ENCODE results near the gene NLGN2. TPM values are rescaled to one million over a fixed set of nuclear protein-coding genes. Genes with fewer than 3 reads are reported as not detected.

Gene NLGN2
- total and polyA plus RNA-seq, 9 donors = 11.4 to 76.2 (median 49.4) TPM

DNA sequence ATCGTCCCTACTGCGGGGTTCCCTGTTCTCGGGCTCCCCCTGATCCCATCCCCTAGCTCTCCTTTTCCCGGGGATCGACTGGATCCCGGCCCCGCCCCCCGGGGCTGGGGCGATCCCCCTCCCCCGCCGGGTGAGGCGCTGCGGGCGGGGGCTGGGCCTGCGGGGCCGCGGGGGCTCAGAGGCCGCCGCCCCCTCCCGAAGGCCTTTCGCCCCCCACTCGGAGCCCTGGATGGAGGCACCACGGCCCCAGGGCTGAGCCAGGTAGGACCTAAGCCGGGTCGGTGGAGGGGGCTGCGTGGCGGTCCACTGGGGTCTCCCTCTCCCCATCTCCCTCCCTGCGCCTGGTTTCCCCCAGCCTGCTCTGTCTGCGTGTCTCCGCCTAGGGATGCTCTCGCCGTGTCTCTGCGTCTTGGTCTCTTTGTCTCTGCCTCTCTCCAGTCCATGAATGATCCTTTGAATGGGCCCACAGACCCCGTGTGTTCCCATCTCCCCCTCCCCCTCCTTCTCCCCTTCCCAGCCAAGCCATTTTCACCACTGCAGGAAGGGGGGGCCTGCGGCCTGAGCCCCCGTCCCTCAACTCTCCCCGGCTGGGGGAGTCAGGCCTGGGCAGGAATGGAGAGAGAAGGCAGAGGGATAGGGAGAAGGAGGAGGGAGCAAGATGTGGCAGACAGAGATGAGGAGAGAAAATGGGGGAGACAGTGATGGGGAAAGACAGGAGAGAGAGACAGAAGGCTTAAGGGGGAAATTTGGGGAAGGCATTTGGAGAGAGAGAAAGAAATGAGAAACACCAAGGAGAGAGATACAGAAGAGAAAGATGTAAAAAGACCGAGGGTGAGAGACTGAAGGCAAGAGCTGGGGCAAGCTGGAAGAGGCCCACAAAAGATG is 2.1 kb upstream of the NLGN2 start:
- WGBS, 3 donors = 2 to 6% (median 5%) methylated on average over 24 to 38 of the region's 38 CpGs
- Histone ChIP-seq H3K9me3 (no peaks in the 10 kb centered on the region), H3K4me1 (ENCODE audit: insufficient read depth) (peaks cover 5% of the 10 kb centered on the region), H3K4me3 (peak overlapping the region; percentile 65), H3K27me3 (no peaks in the 10 kb centered on the region), H3K36me3 (no peaks in the 10 kb centered on the region), H3K27ac (peak overlapping the region; percentile 89 to 95)
- peak in 4 of 5 donors; percentile 46 to 72 (median 60) for DNase-seq
- intact Hi-C loops (cut with DNase I) = loop anchor here in 1 of 4 donors (5.0 kb wide), 1 partner anchor 58 kb away; no protein-coding TSS in a partner anchor
- TF ChIP-seq EP300 (IDR thresholded peaks at IDR 0.05) (no peak), POLR2A (IDR thresholded peaks at IDR 0.05) (peak; percentile 10)

DNA sequence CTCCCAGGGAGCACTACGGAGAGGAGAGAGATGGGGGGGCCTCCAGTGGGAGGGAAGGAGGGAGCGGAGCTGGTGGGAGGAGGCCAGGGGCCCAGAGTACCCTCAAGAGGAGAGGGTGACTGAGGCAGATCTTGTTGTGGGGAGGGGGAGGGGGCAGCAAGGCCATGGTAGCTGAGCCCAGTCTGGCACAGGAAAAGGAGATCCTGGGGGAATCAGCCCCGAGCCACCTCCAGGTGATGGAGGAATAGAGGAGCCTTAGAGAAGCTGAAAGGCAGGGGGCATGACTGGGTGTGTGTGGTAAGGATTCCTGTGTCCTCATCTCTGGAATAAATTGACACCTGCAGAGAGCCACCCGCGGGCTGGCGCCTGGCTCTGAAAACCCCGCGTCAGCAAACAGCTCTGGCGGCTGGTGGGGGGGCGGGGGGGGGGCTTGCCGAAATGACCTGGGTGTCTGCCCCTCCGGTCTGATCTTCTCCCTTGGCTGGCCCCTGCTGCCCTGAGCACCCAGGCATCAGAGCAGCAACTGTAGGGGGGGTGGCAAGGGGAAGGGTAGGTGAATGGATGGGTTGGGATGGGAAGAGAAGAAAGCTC is 1.3 kb upstream of the NLGN2 start:
- Histone ChIP-seq H3K27me3 (no peaks in the 10 kb centered on the region), H3K27ac (peak overlapping the region; percentile 89 to 95), H3K4me1 (ENCODE audit: insufficient read depth) (peaks cover 5% of the 10 kb centered on the region), H3K9me3 (no peaks in the 10 kb centered on the region), H3K36me3 (no peaks in the 10 kb centered on the region), H3K4me3 (peak overlapping the region; percentile 65)
- intact Hi-C loops (cut with DNase I) = loop anchor here in 1 of 4 donors (5.0 kb wide), 1 partner anchor 59 kb away; no protein-coding TSS in a partner anchor
- TF ChIP-seq, protein P1, sequence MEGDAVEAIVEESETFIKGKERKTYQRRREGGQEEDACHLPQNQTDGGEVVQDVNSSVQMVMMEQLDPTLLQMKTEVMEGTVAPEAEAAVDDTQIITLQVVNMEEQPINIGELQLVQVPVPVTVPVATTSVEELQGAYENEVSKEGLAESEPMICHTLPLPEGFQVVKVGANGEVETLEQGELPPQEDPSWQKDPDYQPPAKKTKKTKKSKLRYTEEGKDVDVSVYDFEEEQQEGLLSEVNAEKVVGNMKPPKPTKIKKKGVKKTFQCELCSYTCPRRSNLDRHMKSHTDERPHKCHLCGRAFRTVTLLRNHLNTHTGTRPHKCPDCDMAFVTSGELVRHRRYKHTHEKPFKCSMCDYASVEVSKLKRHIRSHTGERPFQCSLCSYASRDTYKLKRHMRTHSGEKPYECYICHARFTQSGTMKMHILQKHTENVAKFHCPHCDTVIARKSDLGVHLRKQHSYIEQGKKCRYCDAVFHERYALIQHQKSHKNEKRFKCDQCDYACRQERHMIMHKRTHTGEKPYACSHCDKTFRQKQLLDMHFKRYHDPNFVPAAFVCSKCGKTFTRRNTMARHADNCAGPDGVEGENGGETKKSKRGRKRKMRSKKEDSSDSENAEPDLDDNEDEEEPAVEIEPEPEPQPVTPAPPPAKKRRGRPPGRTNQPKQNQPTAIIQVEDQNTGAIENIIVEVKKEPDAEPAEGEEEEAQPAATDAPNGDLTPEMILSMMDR (IDR thresholded peaks at IDR 0.05) = no peak
- no peak for TF ChIP-seq EP300 (IDR thresholded peaks at IDR 0.05)
- no peak for TF ChIP-seq POLR2A (IDR thresholded peaks at IDR 0.05)
- DNase-seq = peak in 1 of 5 donors; percentile 48
- WGBS, 3 donors = 46 to 57% (median 47%) methylated on average over 12 of the region's 12 CpGs

DNA sequence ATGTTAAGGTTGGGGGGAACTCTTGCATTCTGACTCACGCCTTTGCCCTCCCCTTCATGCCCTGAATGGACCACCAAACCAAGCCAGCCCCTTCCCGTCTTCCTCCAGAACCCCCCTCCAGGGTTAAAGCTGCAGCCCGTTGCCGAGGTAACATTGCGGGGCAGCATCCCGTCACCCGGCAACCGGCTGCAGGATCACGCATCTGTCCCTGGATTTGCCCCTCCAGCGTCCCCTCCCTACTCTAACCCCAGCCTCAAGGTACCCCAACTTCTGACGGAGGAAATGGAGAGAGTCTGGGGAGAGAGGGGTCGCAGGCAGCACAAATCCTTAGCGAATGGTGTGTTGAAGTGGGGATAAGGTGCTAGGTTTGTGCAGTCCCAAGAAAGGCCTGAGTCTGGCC is 563 bp upstream of the NLGN2 start:
- intact Hi-C loops (cut with DNase I) = loop anchor here in 1 of 4 donors (5.0 kb wide), 1 partner anchor 60 kb away; no protein-coding TSS in a partner anchor
- no peaks in the 10 kb centered on the region for H3K36me3 ChIP-seq
- TF ChIP-seq, protein P1 (IDR thresholded peaks at IDR 0.05) = no peak
- TF ChIP-seq EP300 (IDR thresholded peaks at IDR 0.05) (no peak), POLR2A (IDR thresholded peaks at IDR 0.05) (no peak)
- H3K27me3 ChIP-seq = no peaks in the 10 kb centered on the region
- DNase-seq = peak in 1 of 5 donors; percentile 36
- peaks cover 5% of the 10 kb centered on the region for H3K4me1 ChIP-seq (ENCODE audit: insufficient read depth)
- no peaks in the 10 kb centered on the region for H3K9me3 ChIP-seq
- WGBS, 3 donors = 81 to 89% (median 84%) methylated on average over 13 of the region's 13 CpGs
- H3K27ac ChIP-seq = no peak overlapping the region
- H3K4me3 ChIP-seq = no peak overlapping the region

DNA sequence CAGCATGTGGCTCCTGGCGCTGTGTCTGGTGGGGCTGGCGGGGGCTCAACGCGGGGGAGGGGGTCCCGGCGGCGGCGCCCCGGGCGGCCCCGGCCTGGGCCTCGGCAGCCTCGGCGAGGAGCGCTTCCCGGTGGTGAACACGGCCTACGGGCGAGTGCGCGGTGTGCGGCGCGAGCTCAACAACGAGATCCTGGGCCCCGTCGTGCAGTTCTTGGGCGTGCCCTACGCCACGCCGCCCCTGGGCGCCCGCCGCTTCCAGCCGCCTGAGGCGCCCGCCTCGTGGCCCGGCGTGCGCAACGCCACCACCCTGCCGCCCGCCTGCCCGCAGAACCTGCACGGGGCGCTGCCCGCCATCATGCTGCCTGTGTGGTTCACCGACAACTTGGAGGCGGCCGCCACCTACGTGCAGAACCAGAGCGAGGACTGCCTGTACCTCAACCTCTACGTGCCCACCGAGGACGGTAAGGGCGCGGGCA is 645 bp downstream of the NLGN2 start:
- 82 to 83% (median 82%) methylated on average over 49 to 58 of the region's 58 CpGs for WGBS, 3 donors
- no peaks in the 10 kb centered on the region for H3K36me3 ChIP-seq

More for the DNA sequence above, 645 bp downstream of the NLGN2 start:
- Histone ChIP-seq H3K9me3 (no peaks in the 10 kb centered on the region), H3K27me3 (no peaks in the 10 kb centered on the region), H3K27ac (no peak overlapping the region), H3K4me1 (ENCODE audit: insufficient read depth) (peaks cover 5% of the 10 kb centered on the region), H3K4me3 (no peak overlapping the region)
- TF ChIP-seq, protein P1 (IDR thresholded peaks at IDR 0.05) = no peak
- TF ChIP-seq POLR2A (IDR thresholded peaks at IDR 0.05) (no peak), EP300 (IDR thresholded peaks at IDR 0.05) (no peak)
- peak in 1 of 5 donors; percentile 39 for DNase-seq
- intact Hi-C loops (cut with DNase I) = loop anchor here in 1 of 4 donors (5.0 kb wide), 1 partner anchor 61 kb away; no protein-coding TSS in a partner anchor
